Stomach (tissue), 9 donors: Measurements from ENCODE around the gene IL2RA. TPM values are rescaled to one million over a fixed set of nuclear protein-coding genes. Genes with fewer than 3 reads are reported as not detected.

Experiments
- DNase-seq, 2 donors: peaks; one replicate each; pipeline versions ENCODE4 v3.0.0 to v3.0.0-alpha.2; 2013 to 2019
- H3K27ac ChIP-seq, 5 donors: fragments of 200-600 bp in 4 of 5; sonication (generic) in 4 of 5; one replicate each; pipeline ENCODE4 v1.5.1; 2013 to 2019; ENCODE audit warnings: mild to moderate bottlenecking in 1 of 5, moderate library complexity in 1 of 5
- H3K27me3 ChIP-seq, 3 donors: fragments of 200-600 bp; sonication (generic); one replicate each; pipeline ENCODE4 v1.5.1; 2017 to 2019; ENCODE audit warnings: mixed run types in 1 of 3
- H3K36me3 ChIP-seq, 4 donors: fragments of 200-600 bp; sonication (generic); 1 replicate in 3 of 4; 2 replicates in 1 of 4; pipeline ENCODE4 v1.5.1; 2016 to 2019
- H3K4me1 ChIP-seq, 4 donors: fragments of 200-600 bp; sonication (generic); one replicate each; pipeline ENCODE4 v1.5.1; 2016 to 2019
- H3K4me3 ChIP-seq, 4 donors: fragments of 200-600 bp; sonication (generic) in 3 of 4; one replicate each; pipeline ENCODE4 v1.5.1; 2016 to 2019; ENCODE audit warnings: mild to moderate bottlenecking in 1 of 4
- H3K9me3 ChIP-seq, 4 donors: fragments of 200-600 bp; sonication (generic); one replicate each; pipeline ENCODE4 v1.5.1; 2016 to 2019
- EP300 ChIP-seq: sonication (generic); formaldehyde crosslinking; IDR thresholded peaks from one replicate; pipeline ENCODE4 v1.6.1; 2017; ENCODE audit warnings: antibody characterized with exemption
- POLR2A ChIP-seq, 4 donors: fragments of 450-650 bp; IDR thresholded peaks; one replicate each; pipeline ENCODE4 v1.6.1; 2016; ENCODE audit warnings: antibody characterized with exemption in 4 of 4, control low read depth in 2 of 4, mild to moderate bottlenecking in 1 of 4, moderate library complexity in 1 of 4
- POLR2AphosphoS5 ChIP-seq, 3 donors: sonication (generic); formaldehyde crosslinking; IDR thresholded peaks; one replicate each; pipeline ENCODE4 v1.6.1; 2016; ENCODE audit warnings: antibody characterized with exemption in 3 of 3
- WGBS, 5 donors: extraction: QIAGEN DNeasy Blood & Tissue Kit in 3 of 5; methylation state at CpG; one replicate each; pipeline versions ENCODE4 v1.1.5 to v1.1.7; 2013 to 2018; 5-methylcytosine and 5-hydroxymethylcytosine counted together
- intact Hi-C: fragments of 100-400 bp; cut with DNase I; formaldehyde crosslinking; loops from one replicate; pipeline ENCODE4 v1.15.1; 2023; ENCODE audit warnings: low total_unique reads
- polyA plus RNA-seq, 3 donors: library from polyadenylated mRNA; stranded (reverse); fragments of 200-250 nt; gene quantifications; one replicate each; pipeline ENCODE4 v1.2.3, GENCODE V29; 2013
- total RNA-seq, 5 donors: library from RNA; depleted of rRNA; stranded (reverse); fragments of >200 nt; gene quantifications; one replicate each; pipeline versions ENCODE4 v1.1.0 to v1.2.3, GENCODE V29; 2014 to 2016
- TF ChIP-seq, protein P1 (sequence below), 7 experiments: fragments of 450-650 bp in 4 of 7; fragments of 200-600 bp in 3 of 7; sonication (generic) in 3 of 7; IDR thresholded peaks; one replicate each; pipeline ENCODE4 v1.5.1; 2016 to 2019; ENCODE audit warnings: antibody characterized with exemption in 7 of 7, control low read depth in 2 of 7, mild to moderate bottlenecking in 1 of 7
- donor health status: healthy with polysubstance abuse.
- donor health status: Bipolar disorder and iron deficiency.
- donor health status: healthy.

IL2RA gene
- total and polyA plus RNA-seq, 8 donors: 0.45 to 2.3 (median 0.95) TPM; not detected in 2

DNA sequence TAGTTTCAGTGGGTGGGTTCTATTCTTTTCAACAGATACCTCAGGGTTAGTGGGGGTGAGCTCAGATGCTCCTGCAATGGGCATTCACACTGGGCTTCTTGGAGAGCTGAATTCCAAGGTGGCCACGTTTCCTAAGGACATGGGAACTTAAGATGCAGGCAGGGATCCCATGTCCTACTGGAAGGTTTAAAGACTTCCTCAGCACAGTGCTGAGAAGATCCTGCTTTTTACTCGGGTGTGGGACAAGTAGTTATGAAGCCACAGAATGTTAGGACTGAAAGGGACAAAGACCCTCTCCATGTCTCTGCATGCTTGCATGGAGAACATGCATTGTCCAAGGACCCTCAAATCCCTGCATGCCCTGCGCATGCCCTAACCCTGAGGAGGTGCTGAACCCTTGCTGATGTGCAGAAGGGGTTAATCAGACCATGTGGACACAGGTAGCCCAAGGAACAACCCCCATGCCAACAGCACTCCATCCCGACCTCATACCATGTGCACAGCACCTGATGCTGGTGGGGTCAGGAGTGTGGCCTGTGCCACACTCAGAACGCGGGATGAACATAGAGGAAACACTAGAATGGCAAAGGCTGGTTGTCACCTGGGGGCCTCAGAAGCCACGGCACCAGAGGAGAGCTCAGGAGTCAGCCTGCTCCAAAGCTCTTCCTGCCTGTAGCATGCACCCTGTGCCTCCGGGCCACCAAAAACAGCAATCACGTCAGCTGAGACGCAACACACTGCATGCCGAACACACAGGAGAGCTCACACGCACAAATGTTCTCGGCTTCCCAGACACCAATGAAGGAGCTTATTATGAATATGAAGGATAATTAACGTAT, 15.2 kb downstream of the IL2RA start:
- Histone ChIP-seq H3K27me3 (no peaks in the 10 kb centered on the region), H3K4me3 (no peak overlapping the region), H3K36me3 (no peaks in the 10 kb centered on the region), H3K4me1 (peaks cover 0 to 20% (median 17%) of the 10 kb centered on the region in 4 donors), H3K9me3 (no peaks in the 10 kb centered on the region), H3K27ac (no peak overlapping the region)
- TF ChIP-seq, protein P1, sequence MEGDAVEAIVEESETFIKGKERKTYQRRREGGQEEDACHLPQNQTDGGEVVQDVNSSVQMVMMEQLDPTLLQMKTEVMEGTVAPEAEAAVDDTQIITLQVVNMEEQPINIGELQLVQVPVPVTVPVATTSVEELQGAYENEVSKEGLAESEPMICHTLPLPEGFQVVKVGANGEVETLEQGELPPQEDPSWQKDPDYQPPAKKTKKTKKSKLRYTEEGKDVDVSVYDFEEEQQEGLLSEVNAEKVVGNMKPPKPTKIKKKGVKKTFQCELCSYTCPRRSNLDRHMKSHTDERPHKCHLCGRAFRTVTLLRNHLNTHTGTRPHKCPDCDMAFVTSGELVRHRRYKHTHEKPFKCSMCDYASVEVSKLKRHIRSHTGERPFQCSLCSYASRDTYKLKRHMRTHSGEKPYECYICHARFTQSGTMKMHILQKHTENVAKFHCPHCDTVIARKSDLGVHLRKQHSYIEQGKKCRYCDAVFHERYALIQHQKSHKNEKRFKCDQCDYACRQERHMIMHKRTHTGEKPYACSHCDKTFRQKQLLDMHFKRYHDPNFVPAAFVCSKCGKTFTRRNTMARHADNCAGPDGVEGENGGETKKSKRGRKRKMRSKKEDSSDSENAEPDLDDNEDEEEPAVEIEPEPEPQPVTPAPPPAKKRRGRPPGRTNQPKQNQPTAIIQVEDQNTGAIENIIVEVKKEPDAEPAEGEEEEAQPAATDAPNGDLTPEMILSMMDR (IDR thresholded peaks at IDR 0.05): no peak
- TF ChIP-seq POLR2AphosphoS5 (IDR thresholded peaks at IDR 0.05) (no peak), POLR2A (IDR thresholded peaks at IDR 0.05) (no peak), EP300 (no peak)
- WGBS, 5 donors: 77 to 86% (median 79%) methylated on average over 14 of the region's 14 CpGs
- DNase-seq: no peak
- intact Hi-C loops: no loop called here

DNA sequence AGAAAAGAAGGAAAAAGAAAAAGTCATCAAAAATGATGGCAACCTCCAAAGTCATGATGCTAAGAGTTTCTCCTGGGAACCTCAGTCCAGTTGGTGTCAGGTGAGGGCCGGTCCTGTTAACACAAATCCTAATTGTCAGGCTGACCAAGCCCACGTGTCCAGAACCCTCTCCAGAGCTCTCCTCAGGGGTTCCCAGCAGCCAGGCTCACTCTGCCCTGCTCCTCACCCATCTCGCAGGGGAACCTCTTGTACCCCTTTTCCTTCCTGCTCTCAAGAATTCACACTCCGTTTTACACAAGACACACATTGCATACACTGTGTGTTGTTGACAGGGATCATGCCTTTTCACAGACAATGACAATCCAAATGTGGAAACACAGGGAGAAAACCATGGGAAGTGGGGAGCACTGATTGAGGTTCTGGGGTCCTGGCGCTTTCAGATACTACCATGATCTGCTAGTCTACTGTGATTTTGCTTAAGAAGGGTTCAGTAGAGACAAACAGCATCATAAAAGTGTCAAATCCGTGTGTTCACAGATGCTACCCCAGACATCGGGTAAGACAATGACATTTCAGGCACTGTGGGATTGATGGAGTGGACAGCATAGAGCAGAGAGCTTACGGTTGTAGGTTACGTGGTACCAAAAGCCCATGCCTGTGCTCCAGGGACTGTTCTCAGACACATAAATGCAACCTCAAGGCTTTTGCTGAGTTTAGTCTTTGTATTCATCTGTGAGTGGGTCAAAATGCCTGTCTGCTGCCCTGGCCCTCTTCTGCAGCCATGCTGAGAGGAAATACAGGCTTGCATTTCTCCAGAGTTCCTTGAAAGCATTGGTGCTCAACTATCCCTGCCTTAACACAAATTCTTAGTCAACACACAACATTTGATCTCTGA, 16.0 kb downstream of the IL2RA start:
- Histone ChIP-seq H3K9me3 (no peaks in the 10 kb centered on the region), H3K36me3 (no peaks in the 10 kb centered on the region), H3K27me3 (no peaks in the 10 kb centered on the region), H3K27ac (no peak overlapping the region), H3K4me3 (no peak overlapping the region), H3K4me1 (peaks cover 0 to 16% (median 11%) of the 10 kb centered on the region in 4 donors)
- no peak for DNase-seq
- WGBS, 5 donors: 64 to 78% (median 70%) methylated on average over 8 to 9 of the region's 9 CpGs
- TF ChIP-seq EP300 (no peak), POLR2AphosphoS5 (IDR thresholded peaks at IDR 0.05) (no peak)
- TF ChIP-seq, protein P1 (IDR thresholded peaks at IDR 0.05): no peak
- intact Hi-C loops: no loop called here

DNA sequence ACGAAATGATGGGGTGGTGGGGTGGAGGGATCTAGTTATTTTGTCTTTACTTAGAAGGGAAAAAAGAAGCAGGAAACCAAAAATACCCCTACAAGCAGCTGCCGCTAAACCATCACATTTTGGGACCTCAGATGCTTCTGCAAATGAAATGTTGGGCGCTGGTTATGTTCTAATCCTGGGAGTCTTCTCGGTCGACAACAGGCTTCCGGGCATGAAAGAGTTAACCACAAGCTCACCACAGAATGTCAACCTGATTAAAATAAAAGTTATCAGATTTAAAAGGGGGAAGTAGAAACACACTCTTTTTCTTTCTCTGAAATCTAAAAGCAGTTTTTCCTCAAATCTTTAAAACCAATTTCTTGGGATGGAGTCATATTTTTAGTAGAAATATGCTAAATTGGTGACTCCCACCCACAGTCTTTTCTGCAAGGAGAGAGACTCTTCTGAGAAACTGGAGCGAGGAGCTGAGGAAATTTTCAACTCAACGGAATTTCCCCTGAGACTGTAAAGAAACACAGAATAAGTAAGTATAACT, 16.8 kb downstream of the IL2RA start:
- 47 to 59% (median 54%) methylated on average over 8 of the region's 8 CpGs for whole genome bisulfite sequencing, 5 donors
- intact Hi-C loops: no loop called here
- no peak overlapping the region for H3K27ac ChIP-seq
- H3K9me3 ChIP-seq: no peaks in the 10 kb centered on the region
- H3K4me3 ChIP-seq: no peak overlapping the region
- H3K36me3 ChIP-seq: no peaks in the 10 kb centered on the region
- no peak for DNase-seq
- TF ChIP-seq, protein P1 (IDR thresholded peaks at IDR 0.05): no peak
- TF ChIP-seq POLR2AphosphoS5 (IDR thresholded peaks at IDR 0.05): no peak
- no peak for TF ChIP-seq EP300
- no peaks in the 10 kb centered on the region for H3K27me3 ChIP-seq
- peaks cover 0 to 8% (median 5%) of the 10 kb centered on the region in 4 donors for H3K4me1 ChIP-seq

DNA sequence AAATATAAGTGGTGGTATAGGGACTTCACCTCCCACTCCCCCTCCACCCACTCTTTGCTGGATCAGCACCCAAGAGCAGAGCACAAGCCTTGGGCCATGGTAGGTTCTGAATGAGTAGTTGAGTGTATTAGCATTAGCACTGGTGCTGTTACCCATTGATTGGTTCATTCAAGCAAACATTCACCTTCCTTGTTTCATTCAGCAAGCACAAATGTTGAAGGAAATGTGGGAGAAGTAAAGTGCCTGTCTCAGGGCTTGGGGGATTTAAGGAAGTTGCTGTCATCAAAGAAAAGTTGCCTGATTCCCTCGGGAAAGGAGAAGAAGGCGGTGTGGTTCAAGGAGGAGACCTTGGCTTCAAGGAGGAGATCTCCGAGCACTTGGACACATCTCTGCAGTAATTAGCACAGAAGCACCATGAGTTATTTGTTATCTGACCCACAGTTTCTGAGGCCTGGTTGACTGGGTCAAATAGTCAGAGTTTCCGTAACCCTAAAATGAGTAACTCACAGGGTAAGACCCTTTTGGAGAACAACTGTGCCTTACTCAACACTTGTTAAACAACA, 17.3 kb downstream of the IL2RA start:
- 67 to 85% (median 80%) methylated on average over 4 of the region's 4 CpGs for WGBS, 5 donors
- no peak overlapping the region for H3K4me3 ChIP-seq
- TF ChIP-seq, protein P1 (IDR thresholded peaks at IDR 0.05): no peak
- TF ChIP-seq POLR2AphosphoS5 (IDR thresholded peaks at IDR 0.05) (no peak), POLR2A (IDR thresholded peaks at IDR 0.05) (no peak), EP300 (no peak)
- no peaks in the 10 kb centered on the region for H3K9me3 ChIP-seq
- no peaks in the 10 kb centered on the region for H3K36me3 ChIP-seq
- no peak for DNase-seq
- no peaks in the 10 kb centered on the region for H3K27me3 ChIP-seq
- no peak overlapping the region for H3K27ac ChIP-seq
- H3K4me1 ChIP-seq: peaks cover 0 to 3% (median 0%) of the 10 kb centered on the region in 4 donors
- intact Hi-C loops: no loop called here
